ENCODE measurements around the gene RTN4RL1.
A peak's percentile ranks its signal among the peaks of the same experiment; 100 is the strongest.

The RTN4RL1 gene

GRCh38 chr17:2055292-2056205 lies 30.4 kb upstream of the RTN4RL1 start:
- DNase-seq (ENCODE audit: low read depth) = peak; percentile 58
- TF ChIP-seq CTCF (IDR thresholded peaks at IDR 0.05; ENCODE audit: low read length, missing control alignments) = no peak
- peak overlapping the region; percentile 64 for H3K4me3 ChIP-seq (replicated peaks; ENCODE audit: low read depth, low read length)

GRCh38 chr17:2054512-2055291 lies 29.6 kb upstream of the RTN4RL1 start, which contains the start of gene HIC1:
Gene HIC1, plus strand, starts transcription at chr17:2055103. Its CDS starts 1,588 bp downstream, at chr17:2056691.
- DNase-seq (ENCODE audit: low read depth) = peak; percentile 79
- H3K4me3 ChIP-seq (replicated peaks; ENCODE audit: low read depth, low read length) = peak within 1 kb of the TSS; percentile 64
- TF ChIP-seq CTCF (IDR thresholded peaks at IDR 0.05; ENCODE audit: low read length, missing control alignments) = peak; percentile 35

DNA sequence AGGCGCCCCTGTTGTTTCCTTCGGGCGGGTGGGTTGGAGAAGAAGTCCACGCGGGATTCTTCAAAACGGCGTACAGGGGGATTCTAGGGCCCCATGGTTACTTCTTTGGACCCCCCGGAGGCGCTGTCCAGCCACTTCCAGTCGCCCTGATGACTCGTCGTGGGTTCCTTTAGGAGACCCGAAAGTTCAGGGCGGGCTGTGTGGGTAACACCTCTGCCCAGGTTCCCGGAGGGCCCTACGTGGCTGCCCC lies 29.1 kb upstream of the RTN4RL1 start:
- no peak for DNase-seq (ENCODE audit: low read depth)
- no peak for TF ChIP-seq CTCF (IDR thresholded peaks at IDR 0.05; ENCODE audit: low read length, missing control alignments)
- peak overlapping the region; percentile 64 for H3K4me3 ChIP-seq (replicated peaks; ENCODE audit: low read depth, low read length)

DNA sequence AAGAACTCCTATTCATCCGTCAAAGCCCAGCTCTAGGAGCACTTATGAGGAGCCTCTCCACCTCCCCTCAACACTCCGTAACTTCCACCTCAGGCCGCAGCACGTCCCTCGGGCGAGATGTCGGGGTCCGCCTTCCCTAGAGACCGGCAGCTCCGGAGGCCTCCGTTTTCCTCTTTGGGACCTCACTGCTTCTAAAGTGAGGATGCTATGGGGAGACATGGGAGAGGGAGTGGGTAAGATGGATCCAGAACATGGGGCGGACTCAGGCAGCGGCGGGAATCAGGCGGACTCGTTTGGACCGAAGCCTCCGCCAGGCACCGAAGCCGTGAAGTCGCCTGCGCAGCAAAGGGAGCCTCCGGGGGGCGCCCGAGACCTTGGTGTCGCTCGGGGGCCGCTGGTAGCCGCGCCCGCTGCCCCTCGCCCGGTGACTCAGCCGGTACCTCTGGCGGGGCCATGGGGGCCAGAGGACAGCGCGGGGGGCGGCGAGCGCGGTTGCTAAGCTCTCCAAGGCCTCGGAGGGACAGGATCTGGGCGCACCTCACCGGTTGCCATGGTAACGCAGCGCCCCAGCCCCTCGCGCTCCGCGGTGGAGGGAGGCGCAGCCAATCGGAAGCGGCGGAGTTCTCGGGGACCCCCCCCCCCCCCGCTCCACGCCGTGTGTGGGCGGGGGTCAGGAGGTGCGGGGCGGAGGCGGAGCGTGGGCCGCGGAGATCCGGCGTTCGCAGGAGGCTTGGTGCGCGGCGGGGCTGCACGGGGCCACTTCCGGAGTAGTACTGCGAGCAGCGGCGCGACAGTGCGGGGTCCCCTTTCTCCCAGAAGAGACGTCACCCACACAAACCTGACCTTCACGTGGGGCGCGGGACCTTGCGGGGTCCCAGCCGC lies 28.5 kb upstream of the RTN4RL1 start:
- peak; percentile 47 for TF ChIP-seq CTCF (IDR thresholded peaks at IDR 0.05; ENCODE audit: low read length, missing control alignments)
- H3K4me3 ChIP-seq (replicated peaks; ENCODE audit: low read depth, low read length) = peak overlapping the region; percentile 64
- peak; percentile 72 for DNase-seq (ENCODE audit: low read depth)

- no peak for DNase-seq (ENCODE audit: low read depth)
- no peak overlapping the region for H3K4me3 ChIP-seq (replicated peaks; ENCODE audit: low read depth, low read length)
- TF ChIP-seq CTCF (IDR thresholded peaks at IDR 0.05; ENCODE audit: low read length, missing control alignments) = no peak
Observed at GRCh38 chr17:2051933-2052559, 26.9 kb upstream of the RTN4RL1 start.

Data from fibroblast of pulmonary artery (primary cell).